ENCODE results near the gene CACNA2D2.

CACNA2D2 gene

GRCh38 chr3:50416736-50417636, 86.4 kb downstream of the CACNA2D2 start:
- Histone ChIP-seq H3K4me3 (ENCODE audit: low read length) (no peak overlapping the region), H3K9me2 (replicated peaks; ENCODE audit: insufficient read depth, low read length) (no peaks in the 10 kb centered on the region), H3K4me2 (ENCODE audit: low read depth, low read length) (no peak overlapping the region), H3K9ac (ENCODE audit: low read length) (no peak overlapping the region), H3K79me2 (ENCODE audit: low read length) (no peaks in the 10 kb centered on the region), H3K36me3 (replicated peaks; ENCODE audit: insufficient read depth, low read length) (no peaks in the 10 kb centered on the region), H3F3A (ENCODE audit: insufficient read depth, low read length) (no peaks in the 10 kb centered on the region), H2AFZ (ENCODE audit: low read length) (no peak overlapping the region), H3K27ac (ENCODE audit: low read length) (no peak overlapping the region), H4K20me1 (ENCODE audit: insufficient read depth, low read length) (no peaks in the 10 kb centered on the region), H3K27me3 (replicated peaks; ENCODE audit: insufficient read depth, low read length) (peaks cover 90% of the 10 kb centered on the region), H3K4me1 (ENCODE audit: low read length) (no peaks in the 10 kb centered on the region), H3K9me3 (replicated peaks; ENCODE audit: insufficient read depth, low read length) (no peaks in the 10 kb centered on the region)
- DNase-seq = no peak
- TF ChIP-seq EZH2phosphoT487 (IDR thresholded peaks at IDR 0.05; ENCODE audit: low read length) (no peak), CTCF (IDR thresholded peaks at IDR 0.05; ENCODE audit: low read length) (no peak), EZH2 (optimal IDR thresholded peaks at IDR 0.05; ENCODE audit: low read depth, low read length) (no peak)

GRCh38 chr3:50415816-50416215, 87.6 kb downstream of the CACNA2D2 start:
- H4K20me1 ChIP-seq (ENCODE audit: insufficient read depth, low read length) = no peaks in the 10 kb centered on the region
- H3K79me2 ChIP-seq (ENCODE audit: low read length) = no peaks in the 10 kb centered on the region
- TF ChIP-seq CTCF (IDR thresholded peaks at IDR 0.05; ENCODE audit: low read length) (no peak), EZH2phosphoT487 (IDR thresholded peaks at IDR 0.05; ENCODE audit: low read length) (no peak), EZH2 (optimal IDR thresholded peaks at IDR 0.05; ENCODE audit: low read depth, low read length) (no peak)
- H3K9ac ChIP-seq (ENCODE audit: low read length) = no peak overlapping the region
- H3K9me2 ChIP-seq (replicated peaks; ENCODE audit: insufficient read depth, low read length) = no peaks in the 10 kb centered on the region
- no peaks in the 10 kb centered on the region for H3K4me1 ChIP-seq (ENCODE audit: low read length)
- H3K4me2 ChIP-seq (ENCODE audit: low read depth, low read length) = no peak overlapping the region
- H3K36me3 ChIP-seq (replicated peaks; ENCODE audit: insufficient read depth, low read length) = no peaks in the 10 kb centered on the region
- H3K27ac ChIP-seq (ENCODE audit: low read length) = no peak overlapping the region
- H2AFZ ChIP-seq (ENCODE audit: low read length) = no peak overlapping the region
- H3K9me3 ChIP-seq (replicated peaks; ENCODE audit: insufficient read depth, low read length) = no peaks in the 10 kb centered on the region
- peaks cover 97% of the 10 kb centered on the region for H3K27me3 ChIP-seq (replicated peaks; ENCODE audit: insufficient read depth, low read length)
- no peak for DNase-seq
- no peak overlapping the region for H3K4me3 ChIP-seq (ENCODE audit: low read length)
- H3F3A ChIP-seq (ENCODE audit: insufficient read depth, low read length) = no peaks in the 10 kb centered on the region

GRCh38 chr3:50415061-50415460, 88.4 kb downstream of the CACNA2D2 start:
- H3K9me3 ChIP-seq (replicated peaks; ENCODE audit: insufficient read depth, low read length) = no peaks in the 10 kb centered on the region
- H3K27ac ChIP-seq (ENCODE audit: low read length) = no peak overlapping the region
- H3K27me3 ChIP-seq (replicated peaks; ENCODE audit: insufficient read depth, low read length) = peaks cover 95% of the 10 kb centered on the region
- no peaks in the 10 kb centered on the region for H3K79me2 ChIP-seq (ENCODE audit: low read length)
- H3K4me3 ChIP-seq (ENCODE audit: low read length) = no peak overlapping the region
- H3K9ac ChIP-seq (ENCODE audit: low read length) = no peak overlapping the region
- no peak overlapping the region for H3K4me2 ChIP-seq (ENCODE audit: low read depth, low read length)
- no peaks in the 10 kb centered on the region for H3F3A ChIP-seq (ENCODE audit: insufficient read depth, low read length)
- no peak overlapping the region for H2AFZ ChIP-seq (ENCODE audit: low read length)
- no peaks in the 10 kb centered on the region for H3K36me3 ChIP-seq (replicated peaks; ENCODE audit: insufficient read depth, low read length)
- no peaks in the 10 kb centered on the region for H3K4me1 ChIP-seq (ENCODE audit: low read length)
- H3K9me2 ChIP-seq (replicated peaks; ENCODE audit: insufficient read depth, low read length) = no peaks in the 10 kb centered on the region
- no peak for DNase-seq
- H4K20me1 ChIP-seq (ENCODE audit: insufficient read depth, low read length) = no peaks in the 10 kb centered on the region
- TF ChIP-seq EZH2 (optimal IDR thresholded peaks at IDR 0.05; ENCODE audit: low read depth, low read length) (no peak), EZH2phosphoT487 (IDR thresholded peaks at IDR 0.05; ENCODE audit: low read length) (no peak), CTCF (IDR thresholded peaks at IDR 0.05; ENCODE audit: low read length) (no peak)
